Muscle of arm (tissue), 12 donors: ENCODE measurements around the gene MAP2K5. TPM values are rescaled to one million over a fixed set of nuclear protein-coding genes. Genes with fewer than 3 reads are reported as not detected.

Experiments
- DNase-seq: peaks from one replicate; pipeline ENCODE4 v3.0.0-alpha.2; 2013
- polyA plus RNA-seq, 12 donors: library from polyadenylated mRNA; unstranded; fragments of 120-200 nt; gene quantifications; one replicate each; pipeline ENCODE4 v1.2.1, GENCODE V29; 2013; ENCODE audit not compliant: insufficient read length in 12 of 12

The MAP2K5 gene
- polyA plus RNA-seq, 12 donors = 4.5 to 26.2 (median 20.2) TPM; not detected in 1

DNA sequence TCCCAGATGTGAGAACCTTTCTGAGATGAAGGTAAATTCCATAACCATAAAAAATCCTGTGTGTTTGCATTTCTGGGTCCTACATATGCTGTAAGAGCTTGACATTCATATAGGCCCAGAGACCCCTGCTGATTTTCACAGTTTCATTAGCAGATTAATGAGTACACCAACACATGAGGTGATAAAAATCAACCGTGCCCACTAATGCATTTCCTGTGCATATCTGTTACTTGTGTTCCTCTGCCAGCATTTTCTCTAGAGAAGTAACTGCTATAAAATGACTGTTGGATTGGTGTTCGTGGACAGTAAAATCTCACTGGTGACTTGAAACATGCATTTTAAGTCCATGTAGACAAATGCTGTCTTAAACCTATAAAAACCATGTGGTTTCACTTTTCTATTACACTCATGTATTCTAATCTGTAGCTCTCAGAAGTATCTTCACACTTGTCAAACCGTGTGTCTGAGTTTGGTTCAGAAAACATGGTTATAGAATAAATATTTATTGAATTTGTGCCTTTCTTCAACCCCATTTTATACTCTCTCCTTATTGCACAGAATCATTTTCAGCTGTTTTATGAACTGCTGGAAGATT lies 14.6 kb downstream of the MAP2K5 start:
- no peak for DNase-seq

DNA sequence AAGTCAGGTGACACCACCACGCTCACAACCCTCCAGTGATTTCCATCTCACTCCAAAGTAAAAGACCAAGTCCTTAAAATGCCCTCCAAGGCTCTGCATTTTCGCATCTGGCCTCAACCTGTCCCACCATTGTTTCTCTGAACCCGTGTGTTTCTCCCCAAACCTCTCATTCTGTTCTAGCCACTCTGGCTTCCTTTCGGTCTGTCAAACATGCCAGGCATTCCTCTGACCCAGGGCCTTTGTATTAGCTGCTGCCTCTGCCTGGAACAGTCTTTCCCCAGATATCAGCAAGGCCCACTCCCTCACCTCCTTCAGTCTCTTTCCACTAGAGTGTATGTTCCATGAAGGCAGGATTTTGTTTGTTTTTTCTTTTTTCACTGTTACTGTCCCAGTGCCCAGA lies 16.0 kb downstream of the MAP2K5 start:
- DNase-seq = no peak

DNA sequence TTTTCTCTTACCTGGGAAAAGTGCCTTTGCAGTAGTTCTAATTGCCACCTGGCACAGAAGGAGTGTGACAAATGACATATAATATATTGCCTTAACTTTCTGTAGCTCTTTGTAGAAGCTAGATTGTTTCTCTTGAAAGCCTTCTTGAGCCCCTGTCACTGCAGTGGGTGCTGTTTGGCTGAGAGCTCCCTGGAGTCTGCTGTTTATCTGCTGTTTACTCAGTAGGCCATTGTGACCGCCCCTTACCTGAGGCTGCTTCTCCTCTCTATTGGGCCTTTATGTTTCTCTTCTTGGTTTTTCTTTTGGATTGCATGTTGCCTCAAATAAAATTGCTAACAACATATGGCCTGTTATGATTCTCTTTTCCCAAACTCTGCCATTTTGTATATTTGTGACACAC lies 16.7 kb downstream of the MAP2K5 start:
- no peak for DNase-seq

DNA sequence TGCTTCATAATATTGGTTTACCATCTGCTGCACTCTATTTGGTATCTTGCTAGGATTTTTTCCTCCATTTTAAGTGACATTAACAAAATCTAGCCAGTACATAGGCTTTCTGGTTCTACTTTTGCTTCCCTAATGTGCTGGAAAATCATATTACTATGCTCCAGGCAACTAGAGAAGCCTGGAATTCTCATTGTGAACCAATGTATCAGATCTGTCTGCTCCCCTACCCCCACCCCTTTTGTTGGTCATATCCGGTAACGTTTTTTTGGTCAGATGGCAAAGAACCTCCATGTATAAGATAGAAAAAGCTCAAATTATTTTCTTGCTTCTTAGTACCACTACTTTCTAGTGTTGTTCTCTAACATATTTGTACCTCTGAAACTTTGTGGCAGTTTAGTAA lies 17.1 kb downstream of the MAP2K5 start:
- DNase-seq = no peak

DNA sequence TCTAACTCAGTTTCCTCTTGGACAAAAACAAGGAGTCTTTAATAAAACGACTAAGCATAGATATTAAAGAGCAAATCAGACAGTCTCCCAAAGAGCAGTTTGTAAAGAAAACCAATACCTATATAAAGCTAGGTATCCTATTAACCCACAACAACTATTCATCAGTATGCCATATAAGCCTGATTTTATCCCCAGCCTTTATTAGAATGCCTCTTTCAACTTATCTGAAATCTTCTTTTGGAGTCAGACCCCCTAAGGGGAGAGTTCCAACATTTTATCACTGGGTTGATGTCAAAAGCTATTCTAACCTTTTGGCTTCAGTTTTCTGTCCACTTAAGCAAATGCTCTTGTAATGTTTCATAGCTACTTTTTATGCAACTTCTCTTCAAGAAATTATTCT lies 17.8 kb downstream of the MAP2K5 start:
- DNase-seq = no peak

DNA sequence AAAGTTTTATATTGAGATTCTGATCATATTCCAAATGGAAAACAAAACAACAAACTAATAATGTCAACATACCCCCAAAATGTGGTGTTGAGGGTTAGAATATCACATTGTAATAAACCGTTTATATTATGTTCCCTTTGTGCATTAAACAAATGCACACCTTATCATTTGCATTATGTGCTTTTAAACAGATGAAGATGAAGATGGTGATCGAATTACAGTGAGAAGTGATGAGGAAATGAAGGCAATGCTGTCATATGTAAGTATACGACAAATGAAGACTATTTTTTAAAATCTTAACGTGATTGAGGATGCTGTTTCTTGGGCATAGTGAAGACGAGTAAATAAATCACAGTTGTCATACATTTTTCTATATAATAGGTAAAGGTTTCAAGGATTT lies 20.6 kb downstream of the MAP2K5 start:
- no peak for DNase-seq

DNA sequence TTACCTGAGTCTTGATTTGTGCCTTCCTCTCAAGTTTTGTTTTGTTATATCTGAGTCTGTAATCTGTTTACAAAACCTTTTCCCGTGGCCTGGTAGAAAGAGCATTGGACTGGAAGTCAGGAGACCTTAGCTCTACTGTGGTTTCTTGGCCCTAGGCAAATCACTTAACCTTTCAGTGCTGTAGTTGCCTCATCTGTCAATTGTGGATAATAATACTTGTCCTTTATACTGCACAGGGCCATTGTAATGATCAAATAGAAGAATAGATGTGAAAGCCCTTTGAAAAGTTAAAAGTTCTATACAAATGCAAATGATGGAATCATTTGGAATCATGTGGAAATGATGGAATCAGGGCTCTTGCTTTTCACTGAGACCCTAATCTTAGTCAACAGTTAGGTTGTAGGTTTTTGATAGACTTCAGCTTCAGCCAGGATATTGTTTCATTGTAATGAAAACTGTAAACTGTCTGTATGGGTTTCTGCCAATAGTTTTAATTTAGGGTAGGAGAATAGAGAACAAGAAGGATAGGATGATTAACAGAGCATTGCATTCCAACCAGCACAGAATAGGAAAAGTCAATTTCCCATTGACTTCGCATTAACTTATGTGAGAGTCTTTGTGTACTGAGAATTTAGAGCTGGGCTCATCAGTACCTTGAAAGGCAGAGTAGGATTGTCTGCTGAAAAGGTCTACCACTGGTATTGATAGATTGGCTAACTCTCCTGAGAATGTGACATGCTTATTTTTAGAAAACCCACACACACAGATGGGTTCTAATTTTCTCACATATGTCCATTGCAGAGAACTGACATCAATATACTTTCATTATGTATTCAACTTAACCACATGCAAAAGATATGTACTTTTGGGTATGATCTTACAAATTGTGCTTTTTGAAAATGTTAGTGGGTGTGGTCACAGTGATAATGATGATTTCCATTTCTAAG lies 21.8 kb downstream of the MAP2K5 start:
- no peak for DNase-seq

DNA sequence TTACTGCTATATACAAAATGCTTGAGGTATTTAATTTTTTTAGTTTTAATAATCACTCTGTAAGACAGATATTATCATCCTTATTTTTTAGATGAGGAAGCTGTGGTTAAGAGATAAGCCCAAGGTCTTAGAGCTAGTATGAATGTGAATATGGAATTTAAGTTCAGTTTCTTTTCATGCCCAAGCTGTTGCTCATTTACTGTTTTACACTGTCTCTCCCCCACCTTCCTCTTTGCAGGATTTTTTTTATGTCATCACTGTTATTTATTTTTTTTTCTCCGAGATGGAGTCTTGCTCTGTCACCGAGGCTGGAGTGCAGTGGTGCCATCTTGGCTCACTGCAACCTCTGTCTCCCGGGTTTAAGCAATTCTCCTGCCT lies 22.5 kb downstream of the MAP2K5 start:
- DNase-seq = no peak

DNA sequence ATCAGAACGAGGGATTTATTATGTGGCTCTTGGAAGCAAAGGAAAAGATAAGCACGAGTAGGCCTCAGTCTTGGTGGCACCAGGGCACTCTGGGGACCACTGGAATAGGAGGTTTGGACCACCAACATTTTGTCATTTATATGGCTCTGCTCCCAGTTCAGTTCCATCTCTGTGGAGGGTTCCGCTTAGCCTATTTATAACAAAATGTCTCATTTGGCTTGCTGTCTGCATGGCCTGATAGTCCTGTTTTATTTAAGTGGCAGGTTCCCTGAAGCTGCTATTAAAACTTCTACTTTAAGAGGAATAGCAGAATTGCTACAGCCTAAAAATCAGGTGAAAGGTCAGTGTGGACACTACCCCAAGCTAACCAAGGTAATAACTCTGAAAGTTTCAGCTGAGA lies 27.2 kb downstream of the MAP2K5 start:
- DNase-seq = no peak

DNA sequence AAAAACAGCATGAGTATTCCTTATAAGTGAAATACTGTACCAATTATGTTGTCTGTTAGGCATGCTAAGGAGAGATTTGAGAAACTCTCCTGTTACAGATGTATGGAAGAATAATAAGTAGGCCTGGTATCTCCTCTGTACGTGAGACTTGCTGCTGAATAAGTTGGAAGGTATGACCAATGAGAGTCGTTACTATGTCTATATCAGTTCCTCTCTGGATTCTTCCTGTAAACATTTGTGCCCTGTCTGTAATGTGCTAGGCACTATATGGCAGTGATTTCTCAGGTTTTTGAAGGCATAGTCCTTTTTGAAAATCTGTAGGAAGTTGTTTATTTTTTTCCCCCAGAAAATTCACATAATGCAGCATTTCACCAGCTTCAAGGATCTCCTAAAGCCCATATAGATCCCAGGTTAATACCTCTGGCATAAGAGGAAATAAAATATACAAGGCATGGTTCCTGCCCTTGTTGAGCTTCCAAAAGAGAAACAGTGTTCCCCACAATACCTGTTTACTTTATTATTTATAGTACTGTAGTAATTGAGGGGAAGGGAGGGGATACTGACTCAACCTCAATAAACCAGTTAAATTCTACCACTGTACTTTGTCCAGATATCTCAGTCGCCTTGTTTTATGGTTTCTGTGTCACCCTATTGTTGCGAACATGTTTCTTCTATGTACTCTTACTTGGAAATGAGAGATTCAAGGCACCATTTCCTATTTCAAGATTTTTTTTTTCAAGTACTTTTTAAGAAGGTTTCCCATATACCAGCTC lies 28.6 kb downstream of the MAP2K5 start:
- no peak for DNase-seq

DNA sequence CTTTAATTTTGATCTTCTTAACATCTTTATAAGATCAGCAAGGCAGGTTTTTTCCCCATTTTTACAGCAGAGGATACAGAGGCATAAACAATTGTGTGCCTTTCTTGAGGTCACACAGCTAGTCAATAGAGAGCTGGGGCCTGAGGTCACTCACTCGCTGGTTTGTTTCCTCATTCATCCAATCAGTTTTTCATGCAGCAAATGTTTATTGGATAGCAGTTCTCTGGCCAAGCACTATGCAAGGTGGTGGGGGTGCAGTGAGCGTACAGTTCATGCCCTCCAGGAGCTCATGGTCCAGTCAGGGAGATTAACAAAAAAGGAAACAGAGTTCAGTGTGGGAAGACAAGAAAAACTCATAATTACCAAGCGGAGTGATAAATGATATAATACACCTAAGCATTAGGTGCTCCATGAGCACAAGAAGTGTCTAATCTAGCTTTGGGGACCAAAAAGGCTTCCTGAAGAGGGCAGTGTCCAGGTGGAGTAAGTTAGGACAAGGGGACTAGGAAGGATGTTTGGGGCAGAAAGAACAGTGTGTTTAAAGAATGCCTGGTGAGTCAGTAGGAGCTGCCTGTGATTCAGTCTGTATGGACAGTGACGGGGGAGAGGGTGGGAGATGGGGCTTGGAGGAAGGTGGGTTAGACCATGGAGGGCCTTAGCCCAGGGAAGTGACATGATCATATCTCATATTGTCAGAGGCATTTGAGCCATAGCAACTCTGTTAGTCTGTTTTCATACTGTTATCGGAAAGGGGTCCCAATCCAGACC lies 29.3 kb downstream of the MAP2K5 start:
- DNase-seq = no peak

DNA sequence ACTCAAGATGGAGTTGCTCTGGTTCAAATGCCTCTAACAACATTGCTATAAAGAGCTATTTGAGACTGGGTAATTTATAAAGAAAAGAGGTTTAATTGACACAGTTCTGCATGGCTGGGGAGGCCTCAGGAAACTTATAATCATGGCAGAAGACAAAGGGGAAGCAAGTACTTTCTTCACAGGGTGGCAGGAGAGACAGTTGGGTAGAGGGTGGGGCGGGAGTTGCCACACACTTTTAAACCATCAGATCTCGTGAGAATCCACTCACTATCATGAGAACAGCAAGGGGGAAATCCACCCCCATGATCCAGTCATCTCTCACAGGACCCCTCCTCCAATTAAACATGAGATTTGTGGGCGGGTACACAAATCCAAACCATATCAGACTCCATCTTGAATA lies 30.7 kb downstream of the MAP2K5 start:
- no peak for DNase-seq

DNA sequence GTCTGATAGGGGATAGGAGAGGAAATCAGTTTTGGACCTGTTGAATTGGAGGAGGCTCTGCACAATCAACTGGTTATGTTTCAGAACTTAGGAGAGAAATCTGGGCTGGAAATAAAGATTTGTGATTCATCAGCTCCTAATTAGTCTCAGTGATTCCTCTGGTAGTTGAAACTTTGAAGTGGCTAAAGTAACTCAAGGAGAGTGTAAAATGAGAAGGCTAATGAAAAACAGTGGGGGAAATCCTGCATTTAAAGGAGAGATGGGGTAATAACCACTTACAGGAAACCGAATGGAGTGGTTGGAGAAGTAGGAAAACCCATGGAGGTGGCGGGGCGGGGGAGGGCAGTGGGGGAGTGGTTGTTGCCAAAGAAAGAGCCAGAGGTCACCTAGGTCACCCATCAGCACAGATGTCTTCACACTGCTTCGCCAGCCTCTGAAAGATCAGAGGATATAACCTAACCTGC lies 32.6 kb downstream of the MAP2K5 start:
- no peak for DNase-seq

DNA sequence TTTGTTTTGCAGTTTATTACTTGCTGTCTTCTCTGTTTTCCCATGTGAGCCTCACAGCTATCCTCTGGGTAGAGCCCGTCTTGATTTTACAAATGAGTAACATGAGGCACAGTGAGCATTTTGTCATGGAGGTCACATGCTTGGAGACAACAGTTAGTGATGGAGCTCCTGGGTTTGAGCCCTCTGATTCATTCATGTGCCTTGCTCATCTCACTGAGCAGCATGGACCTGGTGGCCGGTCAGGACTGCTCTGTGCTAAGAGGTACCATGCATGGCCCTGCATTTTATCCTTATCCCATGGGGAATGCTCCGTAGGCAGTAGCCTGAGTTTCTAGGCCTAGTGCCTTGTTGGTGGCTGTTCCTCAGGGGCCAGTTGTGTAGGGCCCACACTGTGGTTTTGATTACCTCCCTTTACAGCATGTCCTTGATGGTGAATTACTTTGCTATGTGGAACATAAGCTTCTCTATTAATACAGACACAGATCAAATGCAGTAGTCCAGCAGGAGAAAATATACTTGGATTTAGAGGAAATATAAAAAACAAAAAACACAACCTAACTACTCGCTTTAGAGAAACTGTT lies 35.6 kb downstream of the MAP2K5 start:
- DNase-seq = no peak

DNA sequence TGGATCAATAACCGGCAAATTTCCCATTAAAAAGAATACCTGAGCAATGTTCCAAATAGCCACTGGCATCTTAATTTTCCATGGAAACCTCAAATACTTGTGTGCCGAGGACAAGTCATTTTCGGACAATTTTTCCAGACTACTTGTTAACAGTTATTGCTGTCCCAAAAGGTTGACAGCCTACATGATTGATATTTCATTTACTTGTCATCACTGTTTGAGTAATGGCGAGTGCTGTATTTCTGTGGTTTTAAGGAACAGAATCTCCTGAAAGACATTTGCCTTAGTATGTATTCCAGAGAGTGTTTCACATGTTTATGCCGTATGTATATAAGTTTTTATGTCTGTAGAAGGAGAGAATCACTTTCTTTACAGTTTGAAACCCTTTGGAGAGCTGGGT lies 36.7 kb downstream of the MAP2K5 start:
- DNase-seq = no peak

DNA sequence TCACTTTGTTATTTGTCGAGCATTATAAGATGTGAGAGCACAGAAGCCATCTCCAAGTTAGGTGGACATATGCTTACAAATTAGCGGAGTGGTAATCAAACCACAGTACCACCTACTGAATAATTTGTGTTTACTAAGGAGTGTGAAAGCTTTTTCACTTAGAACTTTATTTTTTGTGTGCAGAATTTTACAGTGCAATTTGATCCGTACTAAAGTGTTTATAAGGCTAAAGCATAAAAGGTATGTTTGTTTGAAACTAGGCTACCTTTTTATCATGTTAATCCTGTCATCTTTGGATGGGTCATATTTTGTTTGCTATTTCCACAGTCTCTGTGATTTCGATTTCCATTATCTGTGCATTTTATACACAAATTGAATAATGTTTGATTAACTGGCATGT lies 37.5 kb downstream of the MAP2K5 start:
- no peak for DNase-seq

DNA sequence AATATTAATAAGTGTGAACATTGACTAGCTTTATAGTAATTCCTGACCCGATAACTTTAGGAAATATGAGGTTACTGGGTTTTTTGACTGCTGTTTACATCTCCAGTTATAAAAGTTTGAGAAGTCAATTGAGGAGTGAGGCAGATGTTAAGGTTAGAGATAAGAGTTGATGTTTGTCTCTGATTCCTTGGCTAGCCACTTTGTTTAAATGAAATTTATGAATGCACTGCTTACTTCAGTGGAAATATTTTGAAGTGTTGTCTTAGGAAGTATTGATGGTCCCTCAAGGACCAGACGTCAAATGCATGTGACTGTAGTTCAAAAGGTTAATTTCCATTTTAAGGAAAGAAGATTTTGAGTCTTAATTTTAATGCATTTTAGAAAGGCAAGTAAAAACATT lies 41.7 kb downstream of the MAP2K5 start:
- no peak for DNase-seq

DNA sequence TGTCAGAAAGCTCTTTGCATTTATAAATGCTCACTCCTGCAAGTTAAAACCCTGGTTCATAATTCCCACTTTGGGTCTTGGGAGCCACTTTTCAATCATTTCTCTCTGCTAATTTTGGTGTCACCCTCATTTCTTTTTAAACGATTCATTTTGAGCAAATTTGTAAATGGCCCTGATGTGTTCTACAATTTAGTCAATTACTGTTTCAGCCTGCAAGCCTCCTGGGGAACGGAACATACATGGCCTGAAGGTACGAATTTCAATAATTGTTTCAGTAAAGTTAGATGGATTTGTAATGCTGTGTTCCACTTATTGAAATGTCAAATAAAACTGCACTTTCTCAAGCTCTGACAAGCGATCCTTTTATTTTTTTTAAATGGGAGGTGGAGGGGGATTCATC lies 43.2 kb downstream of the MAP2K5 start:
- no peak for DNase-seq

DNA sequence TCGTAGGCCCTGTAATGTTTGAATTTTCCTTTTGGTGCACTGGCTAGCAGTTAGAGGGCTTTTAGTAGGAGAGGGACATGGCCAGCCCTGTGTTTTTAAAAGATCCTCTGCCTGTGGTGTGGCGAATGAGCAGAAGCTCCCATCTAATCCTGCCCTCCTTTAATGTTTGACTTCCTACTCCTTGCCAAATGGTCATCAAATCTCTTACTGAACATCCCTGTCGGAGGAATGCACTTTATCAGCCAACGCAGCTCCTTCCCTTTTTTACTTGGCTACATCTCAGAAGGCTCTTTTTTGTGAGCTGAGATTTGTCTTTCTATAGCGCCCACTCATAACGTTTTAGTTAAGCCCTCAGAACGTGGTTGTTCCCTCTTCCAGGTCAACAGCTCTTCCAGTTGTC lies 44.8 kb downstream of the MAP2K5 start:
- DNase-seq = no peak

DNA sequence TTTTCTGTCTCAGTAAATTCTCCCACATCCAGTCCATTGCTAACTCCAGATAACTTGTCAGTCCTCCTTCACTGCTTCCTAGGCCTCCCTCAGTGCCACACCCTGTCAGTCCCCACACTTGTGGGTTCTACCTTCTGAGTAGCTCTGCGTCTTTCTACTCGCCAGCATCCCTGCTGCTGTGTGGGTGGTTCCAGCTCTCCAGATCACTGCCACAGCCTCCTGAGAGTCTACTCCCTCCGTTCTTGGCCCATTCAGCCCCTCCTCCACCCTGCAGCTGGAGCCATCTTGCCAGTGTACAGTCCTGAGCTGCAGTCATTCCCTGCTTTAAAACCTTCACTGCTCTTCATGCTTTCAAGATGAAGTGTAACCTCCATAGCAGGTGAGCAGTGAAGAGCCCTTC lies 45.3 kb downstream of the MAP2K5 start:
- DNase-seq = no peak

DNA sequence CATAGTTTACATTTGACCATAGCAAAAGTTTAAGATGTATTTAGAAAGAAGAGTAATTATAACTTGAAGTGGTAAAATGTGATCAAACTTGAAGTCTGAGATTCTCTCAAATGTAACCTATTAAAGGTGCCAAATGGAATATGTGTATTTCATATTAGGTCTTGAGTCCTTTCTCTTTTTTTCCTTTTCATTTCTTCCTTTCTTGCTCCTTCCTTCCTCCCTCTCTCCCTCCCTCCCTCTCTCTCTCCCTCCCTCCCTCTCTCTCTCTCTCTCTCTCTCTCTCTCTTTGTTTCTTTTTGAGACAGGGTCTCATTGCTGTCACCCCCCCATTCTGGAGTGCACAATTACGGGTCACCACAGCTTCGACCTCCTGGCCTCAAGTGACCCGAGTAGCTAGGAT lies 47.7 kb downstream of the MAP2K5 start:
- no peak for DNase-seq

DNA sequence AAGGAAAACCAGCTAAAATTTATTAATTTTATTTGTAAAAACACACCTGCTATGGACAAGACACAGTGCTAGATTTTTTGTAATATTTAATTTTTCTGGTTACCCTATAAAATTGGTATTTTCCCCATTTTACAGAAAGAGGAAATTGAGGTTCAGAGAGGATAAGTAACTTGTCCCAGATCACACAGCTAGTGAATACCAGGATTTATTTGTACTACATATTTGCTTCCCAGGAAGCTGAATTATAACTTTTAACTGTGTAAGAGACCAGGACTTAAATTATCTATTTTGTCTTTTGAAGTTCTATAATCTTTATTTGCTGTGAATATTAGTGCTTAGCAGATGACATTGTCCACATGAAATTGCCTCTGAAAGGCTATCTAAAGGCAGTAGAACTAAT lies 49.7 kb downstream of the MAP2K5 start:
- DNase-seq = no peak
